NB4 (cell line): ENCODE measurements around the gene TAF4.

Experiments
- DNase-seq: peaks from one replicate; pipeline ENCODE4 v3.0.0; 2010; ENCODE audit warnings: low read depth
- H3K4me3 ChIP-seq: one replicate; pipeline ENCODE4 v1.5.1; 2011; ENCODE audit warnings: mild to moderate bottlenecking, low read depth, low read length, moderate library complexity
- MAX ChIP-seq: IDR thresholded peaks from 2 replicates; pipeline ENCODE4 v1.6.1; 2011; ENCODE audit warnings: low read depth, low read length
- MYC ChIP-seq: IDR thresholded peaks from 2 replicates; pipeline ENCODE4 v1.6.1; 2011; ENCODE audit warnings: low read depth, low read length
- POLR2A ChIP-seq: IDR thresholded peaks from 2 replicates; pipeline ENCODE4 v1.6.1; 2011; ENCODE audit warnings: mild to moderate bottlenecking; ENCODE audit not compliant: insufficient read length; ENCODE audit errors: extremely low read depth
- TF ChIP-seq, protein P1 (sequence below): IDR thresholded peaks from one replicate; pipeline ENCODE4 v1.5.1; 2012; ENCODE audit warnings: low read depth, low read length

Gene TAF4

GRCh38 chr20:61979701-61980635 is 85.7 kb downstream of the TAF4 start:
- no peak overlapping the region for H3K4me3 ChIP-seq
- no peak for DNase-seq
- TF ChIP-seq POLR2A (no peak), MYC (no peak), MAX (no peak)
- TF ChIP-seq, protein P1, sequence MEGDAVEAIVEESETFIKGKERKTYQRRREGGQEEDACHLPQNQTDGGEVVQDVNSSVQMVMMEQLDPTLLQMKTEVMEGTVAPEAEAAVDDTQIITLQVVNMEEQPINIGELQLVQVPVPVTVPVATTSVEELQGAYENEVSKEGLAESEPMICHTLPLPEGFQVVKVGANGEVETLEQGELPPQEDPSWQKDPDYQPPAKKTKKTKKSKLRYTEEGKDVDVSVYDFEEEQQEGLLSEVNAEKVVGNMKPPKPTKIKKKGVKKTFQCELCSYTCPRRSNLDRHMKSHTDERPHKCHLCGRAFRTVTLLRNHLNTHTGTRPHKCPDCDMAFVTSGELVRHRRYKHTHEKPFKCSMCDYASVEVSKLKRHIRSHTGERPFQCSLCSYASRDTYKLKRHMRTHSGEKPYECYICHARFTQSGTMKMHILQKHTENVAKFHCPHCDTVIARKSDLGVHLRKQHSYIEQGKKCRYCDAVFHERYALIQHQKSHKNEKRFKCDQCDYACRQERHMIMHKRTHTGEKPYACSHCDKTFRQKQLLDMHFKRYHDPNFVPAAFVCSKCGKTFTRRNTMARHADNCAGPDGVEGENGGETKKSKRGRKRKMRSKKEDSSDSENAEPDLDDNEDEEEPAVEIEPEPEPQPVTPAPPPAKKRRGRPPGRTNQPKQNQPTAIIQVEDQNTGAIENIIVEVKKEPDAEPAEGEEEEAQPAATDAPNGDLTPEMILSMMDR: no peak

GRCh38 chr20:61979090-61979489 is 86.6 kb downstream of the TAF4 start:
- H3K4me3 ChIP-seq: no peak overlapping the region
- TF ChIP-seq, protein P1: no peak
- TF ChIP-seq MAX (no peak), POLR2A (no peak)
- DNase-seq: no peak

GRCh38 chr20:61978491-61978890 is 87.2 kb downstream of the TAF4 start:
- TF ChIP-seq POLR2A: no peak
- no peak overlapping the region for H3K4me3 ChIP-seq
- no peak for DNase-seq

GRCh38 chr20:61977419-61977786 is 88.3 kb downstream of the TAF4 start:
- no peak for DNase-seq
- no peak overlapping the region for H3K4me3 ChIP-seq
- TF ChIP-seq, protein P1: no peak
- TF ChIP-seq POLR2A: no peak
- no peak for TF ChIP-seq MAX
- no peak for TF ChIP-seq MYC

DNA sequence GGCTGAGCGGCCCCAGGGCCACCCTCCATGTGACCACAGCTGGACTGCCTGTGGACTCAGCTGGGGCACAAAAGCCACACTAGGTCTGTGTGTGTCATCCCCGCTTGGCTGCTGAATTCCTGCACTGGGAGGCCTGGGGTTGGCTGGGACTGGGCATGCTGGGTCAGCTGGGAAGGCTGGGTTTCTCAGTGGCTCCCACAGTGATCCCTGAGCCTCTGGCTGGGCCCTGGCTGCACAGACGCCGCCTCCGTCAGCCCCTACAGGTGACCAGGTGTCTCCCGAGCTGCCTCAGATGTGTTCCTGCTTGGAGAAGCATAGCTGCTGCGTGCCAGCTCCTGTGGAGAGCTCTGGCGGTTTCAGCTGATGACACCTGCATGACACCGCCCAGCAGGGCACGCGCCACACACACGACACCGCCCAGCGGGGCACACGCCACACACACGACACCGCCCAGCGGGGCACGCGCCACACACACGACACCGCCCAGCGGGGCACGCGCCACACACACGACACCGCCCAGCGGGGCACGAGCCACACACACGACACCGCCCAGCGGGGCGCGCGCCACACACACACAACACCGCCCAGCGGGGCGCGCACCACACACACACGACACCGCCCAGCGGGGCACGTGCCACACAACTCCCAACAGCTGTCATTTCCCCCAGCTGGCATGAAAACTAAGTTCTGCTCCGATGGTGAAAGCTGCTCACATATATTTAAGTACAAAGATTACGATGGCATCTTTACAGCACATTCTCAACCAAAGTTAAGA is 88.8 kb downstream of the TAF4 start:
- TF ChIP-seq POLR2A (no peak), MAX (no peak), MYC (no peak)
- TF ChIP-seq, protein P1: no peak

GRCh38 chr20:61976263-61976643 is 89.4 kb downstream of the TAF4 start:
- H3K4me3 ChIP-seq: no peak overlapping the region
- no peak for DNase-seq

More for the DNA sequence above, 88.8 kb downstream of the TAF4 start:
- H3K4me3 ChIP-seq: no peak overlapping the region
- DNase-seq: no peak

More at GRCh38 chr20:61976263-61976643, 89.4 kb downstream of the TAF4 start:
- TF ChIP-seq POLR2A (no peak), MYC (no peak), MAX (no peak)
- TF ChIP-seq, protein P1: no peak
